Measurements from ENCODE around the gene ENOX2.
"Not testable (repeated sequence)": the region's sequence is repeated elsewhere in the genome, so short reads cannot be mapped to it uniquely, and the experiment has no call there.

Gene ENOX2

DNA sequence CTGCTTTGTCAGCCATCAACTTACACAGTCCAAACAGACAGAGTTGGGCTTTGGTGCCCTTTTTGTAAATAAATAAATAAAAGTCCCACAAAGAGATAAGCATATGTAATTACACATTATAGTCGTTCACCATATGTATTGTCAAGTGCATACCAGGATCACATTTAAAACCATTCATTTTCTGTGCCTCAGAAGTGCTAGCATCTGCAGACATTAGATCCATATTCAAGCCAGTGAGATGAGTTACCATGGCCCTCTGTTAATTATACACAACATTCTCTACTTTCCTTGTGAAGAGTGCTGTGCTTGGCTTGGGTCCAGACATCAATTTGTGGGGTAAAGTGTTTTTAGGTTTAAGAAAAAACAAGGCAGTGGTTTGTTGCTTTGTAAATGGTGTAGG is 76.8 kb downstream of the ENOX2 start:
- no peak for DNase-seq (ENCODE audit: low spot score)

DNA sequence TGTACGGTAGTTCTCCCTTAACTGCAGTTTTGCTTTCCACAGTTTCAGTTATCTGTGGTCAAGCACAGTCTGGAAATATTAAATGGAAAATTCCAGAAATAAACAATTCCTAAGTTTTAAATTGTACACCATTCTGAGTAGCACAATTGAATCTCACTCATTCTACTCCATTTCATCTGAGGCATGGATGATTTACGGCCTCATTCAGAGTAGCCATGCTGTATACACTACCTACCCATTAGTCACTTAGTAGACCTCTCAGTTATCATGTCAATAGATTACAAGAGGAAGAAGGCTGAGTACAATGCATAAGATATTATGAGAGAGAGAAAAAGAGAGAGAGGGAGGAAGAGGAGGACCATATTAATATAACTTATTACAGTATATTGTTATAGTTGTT is 77.5 kb downstream of the ENOX2 start:
- DNase-seq (ENCODE audit: low spot score), result no peak

DNA sequence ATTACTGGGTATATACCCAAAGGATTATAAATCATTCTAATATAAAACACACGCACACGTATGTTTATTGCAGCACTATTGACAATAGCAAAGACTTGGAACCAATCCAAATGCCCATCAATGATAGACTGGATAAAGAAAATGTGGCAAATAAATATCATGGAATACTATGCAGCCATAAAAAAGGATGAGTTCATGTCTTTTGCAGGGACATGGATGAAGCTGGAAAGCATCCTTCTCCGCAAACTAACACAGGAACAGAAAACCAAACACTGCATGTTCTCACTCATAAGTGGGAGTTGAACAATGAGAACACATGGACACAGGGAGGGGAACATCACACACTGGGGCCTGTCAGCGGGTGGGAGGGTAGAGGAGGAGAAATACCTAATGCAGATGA is 83.6 kb downstream of the ENOX2 start:
- not testable (repeated sequence) for DNase-seq (ENCODE audit: low spot score)

DNA sequence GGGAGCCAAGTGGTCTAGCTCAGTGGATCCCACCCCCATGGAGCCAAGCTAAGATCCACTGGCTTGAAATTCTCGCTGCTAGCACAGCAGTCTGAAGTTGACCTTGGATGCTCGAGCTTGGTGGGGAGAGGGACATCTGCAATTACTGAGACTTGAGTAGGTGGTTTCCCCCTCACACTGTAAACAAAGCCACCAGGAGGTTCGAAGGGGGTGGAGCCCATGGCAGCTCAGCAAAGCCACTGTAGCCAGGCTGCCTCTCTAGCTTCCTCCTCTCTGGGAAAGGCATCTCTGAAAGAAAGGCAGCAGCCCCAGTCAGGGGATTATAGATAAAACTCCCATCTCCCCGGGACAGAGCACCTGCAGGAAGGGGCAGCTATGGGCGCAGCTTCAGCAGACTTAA is 89.1 kb downstream of the ENOX2 start:
- not testable (repeated sequence) for DNase-seq (ENCODE audit: low spot score)

DNA sequence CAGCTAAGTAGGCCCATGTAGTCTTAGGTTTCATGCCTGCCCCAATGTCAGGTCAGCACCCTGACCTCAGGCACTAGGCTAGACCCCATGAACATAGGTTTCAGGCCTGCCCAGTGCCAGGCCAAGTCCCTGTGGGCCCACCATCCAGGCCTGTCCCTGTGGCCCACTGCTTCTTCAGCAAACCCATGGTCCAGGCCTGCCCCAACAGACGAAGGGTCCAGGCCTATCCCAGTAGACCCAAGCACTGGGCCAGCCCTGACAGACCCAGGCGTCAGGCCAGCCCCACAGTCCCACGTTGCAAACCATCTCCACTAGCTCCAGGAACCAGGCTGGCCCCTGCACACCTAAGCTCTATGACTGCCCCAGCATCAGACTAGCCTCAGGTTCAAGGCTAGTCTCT is 92.4 kb downstream of the ENOX2 start:
- no peak for DNase-seq (ENCODE audit: low spot score)

DNA sequence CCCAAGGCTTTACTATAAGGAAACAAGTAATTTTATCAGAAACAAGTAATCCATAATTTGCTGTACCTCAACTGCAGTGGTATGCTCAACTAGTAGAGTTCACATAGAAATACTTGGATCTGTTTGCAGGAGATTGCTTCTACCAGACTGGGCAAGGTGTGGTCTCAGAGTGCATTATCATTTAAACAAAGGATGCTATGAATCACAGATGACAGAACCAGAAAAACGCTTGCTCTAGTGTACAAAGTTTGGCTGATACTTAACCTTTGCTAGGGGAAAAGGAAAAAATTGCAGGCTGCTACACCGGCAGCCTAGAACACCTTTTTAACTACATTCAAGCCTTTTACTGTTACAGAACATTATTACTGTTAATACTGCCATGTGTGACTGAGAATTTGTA is 97.1 kb downstream of the ENOX2 start:
- no peak for DNase-seq (ENCODE audit: low spot score)

DNA sequence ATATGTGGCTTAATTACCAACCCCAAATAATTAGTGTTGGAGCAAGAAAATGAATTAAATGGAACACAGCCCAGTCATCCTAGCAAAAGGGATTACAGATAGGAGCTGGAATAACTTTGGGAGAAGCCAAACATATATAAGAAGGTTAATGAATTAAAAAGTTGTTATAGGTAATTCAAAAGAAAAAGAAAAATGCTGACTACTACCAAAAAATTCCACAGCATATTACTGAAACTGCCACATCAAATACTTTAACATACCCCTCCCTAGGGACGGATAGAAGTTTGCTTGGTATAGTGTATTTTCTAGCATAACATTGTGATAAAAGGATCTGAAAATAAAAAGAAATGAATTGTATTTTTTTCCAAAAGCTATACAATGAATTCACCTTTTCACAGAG is 99.5 kb downstream of the ENOX2 start:
- no peak for DNase-seq (ENCODE audit: low spot score)

DNA sequence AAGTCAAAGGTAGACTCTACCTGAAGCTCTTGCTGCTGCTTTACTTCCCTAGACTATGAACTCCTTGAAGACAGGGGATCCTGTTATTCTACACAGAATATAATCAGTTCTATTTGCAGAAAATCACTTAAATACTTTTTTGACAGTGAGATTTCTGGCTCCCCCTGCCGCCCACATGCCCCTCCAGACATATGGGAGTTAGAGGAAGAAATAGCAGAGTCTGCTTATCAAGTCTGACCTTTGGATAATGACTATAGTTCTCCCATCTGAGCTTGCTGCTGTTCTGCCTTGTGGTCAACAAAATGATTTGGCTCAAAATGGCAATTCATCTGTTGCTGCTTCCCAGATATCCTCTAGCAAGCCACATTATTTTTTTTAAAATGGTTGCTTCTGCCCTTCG is 101.1 kb downstream of the ENOX2 start:
- no peak for DNase-seq (ENCODE audit: low spot score)

DNA sequence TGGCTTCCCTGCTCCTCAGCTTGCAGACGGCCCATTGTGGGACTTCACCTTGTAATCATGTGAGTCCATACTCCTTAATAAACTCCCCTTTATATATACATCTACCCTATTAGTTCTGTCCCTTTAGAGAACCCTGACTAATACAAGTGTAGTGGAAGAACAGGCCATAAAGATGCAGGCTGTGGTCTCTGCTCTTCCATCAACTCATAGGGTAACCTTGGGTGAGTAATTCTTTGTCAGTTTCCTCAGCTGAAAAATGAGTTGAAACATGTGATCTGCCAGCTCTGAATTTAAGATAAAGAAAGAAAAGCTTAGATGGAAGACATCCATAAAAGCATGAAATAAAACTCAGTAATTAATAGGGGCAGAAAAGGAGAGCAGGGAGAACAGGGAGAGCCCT is 103.6 kb downstream of the ENOX2 start:
- no peak for DNase-seq (ENCODE audit: low spot score)

DNA sequence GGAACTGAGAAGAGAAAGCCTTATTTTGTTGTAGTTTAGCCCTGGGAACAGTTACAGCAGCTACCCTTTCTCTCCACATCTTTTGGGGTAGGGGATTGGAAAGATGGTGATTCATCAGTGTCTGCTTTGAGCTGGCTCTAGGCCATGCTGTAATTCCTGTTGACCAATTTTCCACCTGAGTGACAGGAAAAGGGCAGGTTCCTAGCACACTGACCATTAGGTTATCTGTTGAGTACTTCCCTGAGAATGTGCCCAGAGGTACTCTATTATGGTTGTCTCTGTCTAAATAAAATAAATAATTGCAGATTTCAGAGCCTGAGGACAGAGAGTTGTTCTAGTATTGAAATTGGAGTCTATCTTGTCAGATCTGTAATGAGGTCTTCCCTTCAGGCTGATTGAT is 109.0 kb downstream of the ENOX2 start:
- no peak for DNase-seq (ENCODE audit: low spot score)

DNA sequence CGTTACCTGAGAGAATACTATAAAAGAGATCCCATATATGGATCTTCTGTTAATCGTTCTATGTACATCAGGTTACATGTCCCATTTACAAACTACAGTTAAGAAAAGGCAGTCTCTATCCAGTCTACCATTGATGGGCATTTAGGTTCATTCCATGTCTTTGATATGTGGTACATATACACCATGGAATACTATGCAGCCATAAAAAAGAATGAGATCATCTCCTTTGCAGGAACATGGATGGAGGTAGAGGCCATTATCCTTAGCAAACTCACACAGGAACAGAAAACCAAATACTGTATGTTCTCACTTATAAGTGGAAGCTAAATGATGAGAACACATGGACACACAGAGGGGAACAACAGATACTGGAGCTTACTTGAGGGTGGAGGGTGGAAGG is 111.1 kb downstream of the ENOX2 start:
- DNase-seq (ENCODE audit: low spot score), result not testable (repeated sequence)

DNA sequence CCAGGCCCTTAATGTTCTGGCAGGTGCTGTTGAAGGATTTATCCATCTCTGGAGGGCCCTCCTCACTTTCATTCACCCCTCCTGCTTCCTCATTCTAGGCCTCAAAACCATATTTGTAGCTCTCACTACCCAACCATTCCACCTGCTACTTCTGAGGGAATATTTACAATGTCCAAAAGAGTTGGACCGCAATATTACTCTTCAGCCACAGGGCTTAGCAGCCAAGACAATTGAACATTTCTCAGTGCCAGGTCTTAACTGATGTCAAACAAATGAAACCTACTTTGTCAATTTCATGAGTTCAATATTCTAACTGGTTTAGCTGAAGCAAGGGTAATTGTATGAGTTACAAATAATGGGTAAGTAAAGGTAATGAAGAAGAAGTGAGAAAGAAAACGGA is 113.2 kb downstream of the ENOX2 start:
- DNase-seq (ENCODE audit: low spot score), result no peak

DNA sequence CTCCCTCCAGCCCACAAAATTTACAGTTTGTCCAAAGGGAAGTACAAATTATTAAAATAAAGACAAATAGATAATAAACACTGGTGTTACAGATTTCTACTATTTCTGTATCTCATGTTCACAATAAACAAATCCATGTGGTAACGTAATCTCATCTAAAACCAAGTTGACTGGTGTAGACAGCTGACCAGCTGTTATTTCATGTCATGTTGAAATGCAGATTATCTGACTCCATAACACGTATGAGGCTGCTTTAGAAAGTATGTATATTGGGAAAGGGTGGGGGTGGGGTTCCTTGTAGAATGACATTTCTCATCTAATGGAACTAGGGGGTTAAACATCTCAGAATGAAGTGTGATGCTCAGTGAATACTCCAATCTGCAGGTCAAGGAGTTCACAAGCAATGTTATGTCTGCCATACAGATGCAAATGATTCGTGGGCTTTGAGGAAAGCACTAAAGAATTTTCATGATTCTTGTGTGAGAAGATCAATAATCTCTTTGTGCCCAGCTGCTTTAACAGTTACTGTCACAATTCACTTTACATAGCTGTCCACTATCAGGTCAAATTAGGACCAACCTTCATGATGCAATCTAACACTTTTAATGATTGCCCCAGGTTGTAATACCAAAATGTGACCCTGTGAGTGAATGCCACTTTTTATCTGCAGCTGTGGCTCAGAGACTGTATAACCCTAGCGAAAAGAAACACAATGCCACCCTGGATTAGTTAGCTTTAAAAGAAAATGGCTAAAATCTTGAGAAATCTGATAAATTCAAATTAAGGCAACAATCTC is 114.0 kb downstream of the ENOX2 start:
- DNase-seq (ENCODE audit: low spot score), result no peak

DNA sequence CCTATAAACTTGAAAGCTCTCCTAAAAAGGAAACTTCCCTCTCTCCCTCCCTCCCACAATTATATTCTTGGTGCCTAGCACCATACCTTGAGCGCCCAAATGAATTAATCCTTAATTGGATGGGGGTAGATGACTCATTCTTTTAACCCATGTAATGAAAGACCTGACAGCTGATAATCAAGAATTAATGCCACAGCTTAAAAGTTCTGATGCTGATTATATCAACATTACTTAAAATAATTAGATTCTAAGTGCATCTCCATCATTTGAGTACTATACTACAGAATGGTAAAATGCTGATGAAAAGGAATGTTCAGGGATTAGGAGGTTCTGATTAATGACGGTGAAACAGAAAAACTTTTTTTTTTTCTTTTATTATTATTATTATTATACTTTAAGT is 117.0 kb downstream of the ENOX2 start:
- DNase-seq (ENCODE audit: low spot score), result no peak

DNA sequence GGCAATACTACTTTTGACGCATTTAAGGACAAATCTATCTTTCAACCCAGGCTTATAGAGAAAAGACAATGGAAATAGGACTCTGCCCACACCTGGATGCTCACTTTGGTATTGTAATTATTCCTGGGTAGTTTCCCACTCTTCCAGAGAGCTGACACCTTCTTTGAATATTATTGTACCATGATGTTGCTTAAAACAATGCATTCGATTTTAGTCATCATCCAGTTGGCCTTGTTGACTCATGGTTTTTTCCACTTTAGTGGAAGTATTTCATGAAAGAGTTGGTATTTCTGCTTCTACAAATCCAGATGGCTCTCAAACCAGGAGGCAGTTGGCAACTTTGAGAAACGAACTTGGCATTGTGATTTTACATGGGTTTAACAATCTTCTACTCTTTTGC is 124.2 kb downstream of the ENOX2 start:
- no peak for DNase-seq (ENCODE audit: low spot score)

DNA sequence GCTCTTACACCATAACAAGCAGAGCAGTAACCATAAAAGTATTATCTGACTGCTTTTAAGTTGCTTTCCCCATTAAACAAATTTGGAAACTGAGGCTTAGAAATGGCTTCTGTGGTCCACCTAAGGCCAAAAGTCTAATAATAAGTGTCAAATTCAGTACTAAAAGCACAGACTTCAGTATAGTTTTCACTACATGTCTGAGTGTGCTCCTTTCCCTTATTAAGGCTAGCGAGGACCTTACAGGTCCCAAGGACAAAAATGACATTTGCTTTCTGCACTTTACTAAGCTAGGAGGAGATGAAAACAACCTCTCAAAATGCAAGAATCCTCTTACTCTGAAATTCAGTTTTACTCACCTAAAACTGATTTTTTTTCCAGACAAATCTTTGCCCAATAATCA is 127.2 kb downstream of the ENOX2 start:
- DNase-seq (ENCODE audit: low spot score), result no peak

DNA sequence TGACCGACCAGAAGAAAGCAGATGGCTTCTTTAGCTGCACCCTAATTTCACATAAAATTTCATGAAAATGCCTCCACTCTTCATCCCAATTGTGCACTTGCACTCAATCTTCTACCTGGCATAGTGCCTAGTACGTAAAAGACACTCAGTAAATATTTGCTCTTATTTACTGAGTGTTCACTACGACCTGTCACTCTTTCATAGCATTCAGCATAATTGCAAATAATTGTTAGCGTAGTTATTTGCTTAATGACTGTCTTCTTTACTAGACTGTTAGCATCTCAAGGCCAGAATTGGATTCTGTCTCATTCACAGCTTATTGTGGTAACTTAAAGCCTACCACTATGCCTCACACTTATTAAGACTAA is 130.2 kb downstream of the ENOX2 start:
- DNase-seq (ENCODE audit: low spot score), result no peak

DNA sequence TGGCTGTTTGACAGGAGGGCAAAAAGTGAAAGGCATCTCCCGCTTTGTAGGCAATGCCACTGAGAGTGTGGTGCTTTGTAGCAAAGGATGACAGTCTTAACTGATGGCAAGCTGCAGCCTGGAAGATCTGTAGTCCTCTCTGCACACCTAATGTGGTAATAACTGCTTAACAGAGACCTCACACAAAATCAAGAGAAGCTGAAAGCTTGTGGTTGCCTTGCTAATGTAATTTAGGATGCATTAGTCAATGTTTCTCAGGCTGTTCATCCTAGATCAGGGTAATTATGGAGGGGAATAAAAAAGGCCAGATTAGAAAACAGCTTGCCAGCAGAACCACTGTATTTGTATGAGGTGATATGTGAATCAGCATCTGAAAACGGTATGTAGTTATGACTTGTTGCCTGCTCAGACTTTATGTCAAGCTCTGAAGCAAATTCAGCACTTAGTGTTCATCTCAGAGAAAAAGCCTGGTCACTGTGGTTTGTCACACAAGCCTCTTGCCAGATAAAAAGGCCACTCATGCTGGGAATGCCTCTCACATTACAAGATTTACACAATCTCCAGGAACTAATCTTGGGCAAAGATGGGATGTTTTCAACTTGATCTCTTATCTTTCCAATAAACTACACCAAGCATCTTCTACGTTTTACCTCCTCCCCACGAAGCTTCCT is 130.8 kb downstream of the ENOX2 start:
- peak; percentile 2 for DNase-seq (ENCODE audit: low spot score)

DNA sequence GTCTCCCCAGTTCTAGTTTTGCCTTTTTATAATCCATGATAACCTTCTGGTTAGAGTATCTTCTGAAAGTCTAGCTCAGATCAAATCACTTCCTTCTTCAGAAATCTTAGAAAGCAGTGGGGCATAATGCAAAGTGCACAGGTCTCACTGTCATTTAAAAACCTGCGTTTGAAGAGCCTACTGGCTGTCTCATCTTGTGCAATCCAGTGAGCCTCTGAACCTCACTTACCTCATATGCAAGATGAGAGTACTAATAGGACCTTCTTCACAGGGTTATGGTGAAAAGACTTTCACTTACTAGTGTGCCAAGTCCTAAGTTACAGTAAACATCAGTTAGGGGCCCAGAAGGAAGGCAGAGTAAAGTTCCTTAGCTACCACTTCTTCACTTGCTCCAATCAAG is 131.4 kb downstream of the ENOX2 start:
- DNase-seq (ENCODE audit: low spot score), result no peak

DNA sequence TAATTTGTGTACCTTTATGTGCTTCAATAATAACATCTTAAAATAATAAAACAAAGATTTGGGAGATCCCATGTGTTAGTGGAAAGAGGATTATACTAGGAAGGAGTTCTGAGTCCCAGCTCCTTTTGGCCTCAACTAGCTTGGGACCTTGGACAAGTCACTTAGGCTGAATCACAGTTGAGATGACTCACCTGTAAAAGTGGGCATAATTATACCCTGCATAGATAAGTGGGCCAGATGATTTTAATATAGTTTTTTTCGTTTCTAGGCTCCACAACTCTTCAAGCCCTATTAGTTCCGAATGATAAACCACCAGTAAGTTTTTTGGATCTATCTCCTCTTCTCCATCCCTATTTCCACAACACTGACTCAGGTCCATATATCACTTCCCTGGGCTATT is 131.8 kb downstream of the ENOX2 start:
- no peak for DNase-seq (ENCODE audit: low spot score)

DNA sequence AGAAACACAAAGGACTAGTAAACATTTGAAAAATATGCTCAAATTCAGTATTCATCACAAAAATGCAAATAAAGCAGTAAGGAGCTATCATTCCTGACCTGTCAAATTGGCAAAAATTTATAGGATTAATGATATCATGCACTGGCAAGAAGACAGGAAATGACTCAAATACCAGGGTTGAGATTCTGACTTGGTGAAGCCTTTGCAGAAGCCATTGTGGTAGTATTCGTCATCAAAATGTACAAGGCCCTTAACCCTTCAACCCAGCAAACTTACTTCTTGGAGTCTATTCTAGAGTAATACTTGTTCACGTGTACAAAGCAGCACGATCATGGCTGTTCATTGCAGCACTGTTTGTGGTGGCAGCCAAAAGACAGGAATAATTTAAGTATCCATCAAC is 132.4 kb downstream of the ENOX2 start:
- DNase-seq (ENCODE audit: low spot score), result peak; percentile 17

DNA sequence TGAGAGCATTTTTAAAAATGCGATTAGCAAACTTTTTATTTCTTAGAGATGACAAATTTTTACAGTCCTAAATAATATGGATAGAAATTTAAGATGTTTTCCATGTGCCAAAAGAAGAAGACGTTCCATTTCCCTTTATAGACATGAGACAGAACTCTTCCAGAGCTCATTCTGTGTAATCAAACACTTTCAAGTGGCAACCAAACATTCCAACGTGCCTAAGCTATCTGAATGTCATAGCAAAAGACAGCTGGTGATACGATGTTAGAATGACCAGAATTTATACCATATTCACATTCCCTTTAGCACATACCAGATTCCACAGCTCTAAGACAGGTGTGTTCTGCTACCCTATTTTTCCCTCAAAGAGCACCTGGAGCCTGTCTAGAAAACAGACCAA is 133.2 kb downstream of the ENOX2 start:
- DNase-seq (ENCODE audit: low spot score), result no peak

DNA sequence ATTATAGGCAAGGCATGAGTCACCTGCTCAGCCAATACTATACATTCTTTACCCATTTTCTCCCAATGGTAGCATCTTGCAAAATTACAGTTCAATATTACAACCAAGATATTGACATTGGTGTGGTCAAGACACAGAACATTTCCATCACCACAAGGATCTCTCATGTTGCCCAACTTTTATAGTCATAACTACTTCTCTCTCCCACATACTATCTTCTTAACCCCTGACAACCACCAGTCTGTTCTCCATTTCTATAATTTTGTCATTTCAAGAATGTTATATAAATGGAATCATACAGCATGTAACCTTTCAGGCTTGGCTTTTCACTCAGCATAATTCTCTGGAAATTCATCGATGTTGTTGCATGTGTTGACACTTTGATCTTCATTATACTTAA is 144.9 kb downstream of the ENOX2 start:
- DNase-seq (ENCODE audit: low spot score), result no peak

DNA sequence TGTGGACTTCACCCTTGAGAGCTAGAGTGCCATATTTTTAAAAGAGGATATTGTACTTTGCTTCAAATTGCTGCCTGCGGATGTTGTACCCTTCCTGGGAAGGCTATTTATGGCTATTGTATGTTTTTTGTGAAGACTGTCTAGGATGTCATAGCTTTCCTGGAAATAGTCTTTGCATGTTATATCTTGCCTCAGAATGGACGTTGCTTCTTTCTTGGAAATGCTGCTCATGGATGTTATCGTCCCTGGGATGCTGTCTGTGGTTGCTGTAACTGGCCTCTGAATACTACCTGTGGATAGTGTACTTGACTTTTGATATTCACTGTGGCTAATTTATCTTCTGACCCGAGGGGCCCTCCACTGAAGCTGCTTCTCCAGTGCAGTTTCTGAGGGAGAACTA is 146.8 kb downstream of the ENOX2 start:
- no peak for DNase-seq (ENCODE audit: low spot score)
